Thoracic aorta (tissue), 2 donors: ENCODE data around the gene CDRT15. TPM values are rescaled to one million over a fixed set of nuclear protein-coding genes. Genes with fewer than 3 reads are reported as not detected.
"Not testable (repeated sequence)": the region's sequence is repeated elsewhere in the genome, so short reads cannot be mapped to it uniquely, and the experiment has no call there.

Experiments used
- ATAC-seq: fragments of 150-250 bp; one replicate; pipeline ENCODE4 v1.8.0; 2017; ENCODE audit warnings: low read depth; ENCODE audit not compliant: insufficient number of reproducible peaks, low FRiP score
- DNase-seq: peaks from one replicate; pipeline ENCODE4 v3.0.0-alpha.2; 2020; ENCODE audit warnings: low spot score
- H3K27ac ChIP-seq, 2 donors: fragments of 200-600 bp; sonication (generic); 1 replicate in 1 of 2; 2 replicates in 1 of 2; pipeline ENCODE4 v1.5.1; 2016; ENCODE audit warnings: mild to moderate bottlenecking in 2 of 2, moderate library complexity in 2 of 2
- H3K27me3 ChIP-seq: fragments of 200-600 bp; sonication (generic); replicated peaks from 2 replicates; pipeline ENCODE4 v1.6.0; 2016; ENCODE audit warnings: mild to moderate bottlenecking; ENCODE audit not compliant: insufficient read depth
- H3K36me3 ChIP-seq: fragments of 200-600 bp; sonication (generic); one replicate; pipeline ENCODE4 v1.5.1; 2016
- H3K4me1 ChIP-seq, 2 donors: fragments of 200-600 bp; sonication (generic); 1 replicate in 1 of 2; 2 replicates in 1 of 2; pipeline versions ENCODE4 v1.5.1 to v1.6.0; 2016; ENCODE audit warnings: low read depth in 2 of 2, mild to moderate bottlenecking in 1 of 2; ENCODE audit not compliant: control insufficient read depth in 1 of 2
- H3K4me3 ChIP-seq: fragments of 200-600 bp; sonication (generic); 2 replicates; pipeline ENCODE4 v1.5.1; 2016; ENCODE audit warnings: mild to moderate bottlenecking
- H3K9me3 ChIP-seq: fragments of 200-600 bp; sonication (generic); 2 replicates; pipeline ENCODE4 v1.5.1; 2016
- CTCF ChIP-seq: fragments of 200-600 bp; sonication (generic); IDR thresholded peaks from one replicate; pipeline ENCODE4 v1.5.1; 2019; ENCODE audit warnings: antibody characterized with exemption
- total RNA-seq, 2 donors: library from RNA; depleted of rRNA; stranded (reverse); fragments of >200 nt; gene quantifications; one replicate each; pipeline versions ENCODE4 v1.1.0 to v1.2.3, GENCODE V29; 2016

The CDRT15 gene
- total RNA-seq, 2 donors from 2014 or later, result not detected

- H3K9me3 ChIP-seq, result no peaks in the 10 kb centered on the region
- no peaks in the 10 kb centered on the region for H3K4me1 ChIP-seq
- H3K4me3 ChIP-seq, result no peak overlapping the region
- ATAC-seq, result no peak
- no peak for TF ChIP-seq CTCF
- H3K27ac ChIP-seq, result no peak overlapping the region
- no peaks in the 10 kb centered on the region for H3K27me3 ChIP-seq
- no peaks in the 10 kb centered on the region for H3K36me3 ChIP-seq
- no peak for DNase-seq
Measured at GRCh38 chr17:14196377-14196997, 40.2 kb downstream of the CDRT15 start.

GRCh38 chr17:14192636-14193344, 43.9 kb downstream of the CDRT15 start:
- H3K4me3 ChIP-seq, DNase-seq, H3K4me1 ChIP-seq, H3K27me3 ChIP-seq, H3K27ac ChIP-seq, H3K36me3 ChIP-seq, ATAC-seq, H3K9me3 ChIP-seq: not testable (repeated sequence)

GRCh38 chr17:14192039-14192438, 44.6 kb downstream of the CDRT15 start:
- DNase-seq, H3K4me1 ChIP-seq, ATAC-seq, H3K4me3 ChIP-seq, H3K36me3 ChIP-seq, H3K27me3 ChIP-seq, H3K27ac ChIP-seq, H3K9me3 ChIP-seq: not testable (repeated sequence)

GRCh38 chr17:14191469-14191868, 45.2 kb downstream of the CDRT15 start:
- not testable (repeated sequence) for H3K27me3 ChIP-seq, H3K36me3 ChIP-seq, H3K9me3 ChIP-seq, ATAC-seq, DNase-seq, H3K4me3 ChIP-seq, H3K27ac ChIP-seq, H3K4me1 ChIP-seq

GRCh38 chr17:14190774-14191173, 45.9 kb downstream of the CDRT15 start:
- not testable (repeated sequence) for H3K9me3 ChIP-seq, H3K27ac ChIP-seq, ATAC-seq, H3K4me1 ChIP-seq, H3K27me3 ChIP-seq, H3K4me3 ChIP-seq, DNase-seq, H3K36me3 ChIP-seq

GRCh38 chr17:14186443-14186842, 50.2 kb downstream of the CDRT15 start:
- not testable (repeated sequence) for ATAC-seq, DNase-seq, H3K27ac ChIP-seq, H3K4me1 ChIP-seq, H3K27me3 ChIP-seq, H3K36me3 ChIP-seq, H3K4me3 ChIP-seq, H3K9me3 ChIP-seq

Other genes with a start within 250 kb of the CDRT15 start
- 10 to 100 TPM in 1 of 2 donors, 1 to 10 TPM in 1; 8.7 to 26.5 TPM for gene COX10, start 167.4 kb downstream of the CDRT15 start, total RNA-seq
- 1 to 10 TPM; 2.7 to 4.8 TPM for gene HS3ST3B1, start 64.2 kb upstream of the CDRT15 start, total RNA-seq